Hepatocyte (in vitro differentiated cells): ENCODE measurements around the gene FABP7. TPM values are rescaled to one million over a fixed set of nuclear protein-coding genes. Genes with fewer than 3 reads are reported as not detected.

ENCODE experiments used
- DNase-seq: peaks from one replicate; pipeline ENCODE4 v3.0.0-alpha.2; 2016; ENCODE audit warnings: low spot score
- H2AFZ ChIP-seq: fragments of 200-600 bp; sonication (generic); 2 replicates; pipeline ENCODE4 v1.6.0; 2016; ENCODE audit warnings: antibody characterized with exemption, mild to moderate bottlenecking
- H3K27ac ChIP-seq: fragments of 200-600 bp; sonication (generic); 2 replicates; pipeline ENCODE4 v1.5.1; 2016; ENCODE audit warnings: mild to moderate bottlenecking
- H3K27me3 ChIP-seq: fragments of 200-600 bp; sonication (generic); 2 replicates; pipeline ENCODE4 v1.6.1; 2016
- H3K36me3 ChIP-seq: fragments of 200-600 bp; sonication (generic); replicated peaks from 2 replicates; pipeline ENCODE4 v1.5.1; 2016; ENCODE audit warnings: low read depth; ENCODE audit not compliant: insufficient read depth
- H3K4me1 ChIP-seq: fragments of 200-600 bp; sonication (generic); 2 replicates; pipeline ENCODE4 v1.5.1; 2016; ENCODE audit warnings: mild to moderate bottlenecking, moderate library complexity; ENCODE audit not compliant: insufficient read depth
- H3K4me2 ChIP-seq: fragments of 200-600 bp; sonication (generic); 2 replicates; pipeline ENCODE4 v1.6.0; 2016
- H3K4me3 ChIP-seq: fragments of 200-600 bp; sonication (generic); 2 replicates; pipeline ENCODE4 v1.5.1; 2016; ENCODE audit warnings: mild to moderate bottlenecking
- H3K79me2 ChIP-seq: fragments of 200-600 bp; sonication (generic); 2 replicates; pipeline ENCODE4 v1.6.0; 2017; ENCODE audit warnings: mild to moderate bottlenecking
- H3K9me2 ChIP-seq: fragments of 200-600 bp; sonication (generic); replicated peaks from 2 replicates; pipeline ENCODE4 v1.6.0; 2017; ENCODE audit warnings: mild to moderate bottlenecking; ENCODE audit not compliant: insufficient read depth
- H3K9me3 ChIP-seq: fragments of 200-600 bp; sonication (generic); 2 replicates; pipeline ENCODE4 v1.5.1; 2016; ENCODE audit warnings: low read depth, mild to moderate bottlenecking
- H4K20me1 ChIP-seq: fragments of 200-600 bp; sonication (generic); 2 replicates; pipeline ENCODE4 v1.6.0; 2016; ENCODE audit warnings: mild to moderate bottlenecking; ENCODE audit not compliant: insufficient read depth, poor library complexity, severe bottlenecking
- EZH2 ChIP-seq: fragments of 200-600 bp; sonication (generic); IDR thresholded peaks from 2 replicates; pipeline ENCODE4 v1.6.1; 2016; ENCODE audit warnings: antibody characterized with exemption, mild to moderate bottlenecking, borderline replicate concordance
- EZH2phosphoT487 ChIP-seq: fragments of 200-600 bp; sonication (generic); IDR thresholded peaks from one replicate; pipeline ENCODE4 v1.6.1; 2018; ENCODE audit warnings: antibody characterized with exemption, mild to moderate bottlenecking, low read depth, moderate library complexity; ENCODE audit not compliant: unreplicated experiment, severe bottlenecking
- WGBS: methylation state at CpG from one replicate; pipeline ENCODE4 v1.1.6; 2016; ENCODE audit warnings: low lambda C conversion rate; ENCODE audit errors: missing lambda C conversion rate; 5-methylcytosine and 5-hydroxymethylcytosine counted together
- polyA plus RNA-seq: library from polyadenylated mRNA; unstranded; fragments of >200 nt; fragmentation: Nextera tagmentation; extraction: Ambion mirVana; gene quantifications from 2 replicates; pipeline ENCODE4 v1.2.1, GENCODE V29; 2016
- total RNA-seq: library from RNA; depleted of rRNA; stranded (reverse); fragments of >200 nt; gene quantifications from 2 replicates; pipeline ENCODE4 v1.2.3, GENCODE V29; 2014
- TF ChIP-seq, protein P1 (sequence below): fragments of 200-600 bp; sonication (generic); IDR thresholded peaks from 2 replicates; pipeline ENCODE4 v1.5.1; 2016; ENCODE audit warnings: antibody characterized with exemption, mild to moderate bottlenecking; ENCODE audit not compliant: poor library complexity

Gene FABP7
- total and polyA plus RNA-seq, 2 experiments from 2014 or later = 0.60 TPM; not detected in 1

- Histone ChIP-seq H2AFZ (no peak overlapping the region), H3K4me2 (no peak overlapping the region), H3K36me3 (no peaks in the 10 kb centered on the region), H3K79me2 (no peaks in the 10 kb centered on the region), H3K27me3 (no peaks in the 10 kb centered on the region), H3K9me3 (no peaks in the 10 kb centered on the region), H3K4me3 (no peak overlapping the region), H3K9me2 (no peaks in the 10 kb centered on the region), H3K27ac (no peak overlapping the region), H3K4me1 (peaks cover 14% of the 10 kb centered on the region), H4K20me1 (no peaks in the 10 kb centered on the region)
- no peak for TF ChIP-seq EZH2
- 52% methylated on average over 1 of the region's 1 CpG for WGBS
- no peak for DNase-seq
These were observed 30.7 kb downstream of the FABP7 start for GRCh38 chr6:122810189-122810588.

DNA sequence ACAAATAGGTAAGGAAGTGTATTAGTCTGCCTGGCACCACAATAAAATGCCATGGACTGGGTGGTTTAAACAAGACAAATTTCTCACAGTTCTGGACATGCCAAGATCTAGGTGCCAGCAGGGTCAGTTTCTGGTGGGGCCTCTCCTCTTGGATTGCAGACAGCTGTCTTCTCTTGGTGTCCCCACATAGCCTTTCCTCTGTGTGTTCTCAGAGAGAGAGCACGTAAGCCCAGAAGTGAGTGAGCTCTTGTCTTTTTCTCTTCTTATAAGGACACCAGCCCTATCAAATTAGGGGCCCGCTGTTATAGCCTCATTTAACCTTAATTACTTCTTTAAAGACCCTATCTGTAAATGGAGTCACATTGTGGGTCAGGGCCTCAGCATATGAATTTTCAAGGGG, 37.8 kb downstream of the FABP7 start:
- Histone ChIP-seq H3K27ac (no peak overlapping the region), H3K9me2 (no peaks in the 10 kb centered on the region), H3K9me3 (no peaks in the 10 kb centered on the region), H3K4me1 (no peaks in the 10 kb centered on the region), H3K4me3 (no peak overlapping the region), H2AFZ (no peak overlapping the region), H3K79me2 (no peaks in the 10 kb centered on the region), H3K27me3 (no peaks in the 10 kb centered on the region), H3K4me2 (no peak overlapping the region), H4K20me1 (no peaks in the 10 kb centered on the region), H3K36me3 (no peaks in the 10 kb centered on the region)
- TF ChIP-seq EZH2phosphoT487 (no peak), EZH2 (no peak)
- TF ChIP-seq, protein P1, sequence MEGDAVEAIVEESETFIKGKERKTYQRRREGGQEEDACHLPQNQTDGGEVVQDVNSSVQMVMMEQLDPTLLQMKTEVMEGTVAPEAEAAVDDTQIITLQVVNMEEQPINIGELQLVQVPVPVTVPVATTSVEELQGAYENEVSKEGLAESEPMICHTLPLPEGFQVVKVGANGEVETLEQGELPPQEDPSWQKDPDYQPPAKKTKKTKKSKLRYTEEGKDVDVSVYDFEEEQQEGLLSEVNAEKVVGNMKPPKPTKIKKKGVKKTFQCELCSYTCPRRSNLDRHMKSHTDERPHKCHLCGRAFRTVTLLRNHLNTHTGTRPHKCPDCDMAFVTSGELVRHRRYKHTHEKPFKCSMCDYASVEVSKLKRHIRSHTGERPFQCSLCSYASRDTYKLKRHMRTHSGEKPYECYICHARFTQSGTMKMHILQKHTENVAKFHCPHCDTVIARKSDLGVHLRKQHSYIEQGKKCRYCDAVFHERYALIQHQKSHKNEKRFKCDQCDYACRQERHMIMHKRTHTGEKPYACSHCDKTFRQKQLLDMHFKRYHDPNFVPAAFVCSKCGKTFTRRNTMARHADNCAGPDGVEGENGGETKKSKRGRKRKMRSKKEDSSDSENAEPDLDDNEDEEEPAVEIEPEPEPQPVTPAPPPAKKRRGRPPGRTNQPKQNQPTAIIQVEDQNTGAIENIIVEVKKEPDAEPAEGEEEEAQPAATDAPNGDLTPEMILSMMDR = no peak
- no peak for DNase-seq
- WGBS = 53% methylated on average over 2 of the region's 2 CpGs

GRCh38 chr6:122817766-122818165, 38.2 kb downstream of the FABP7 start:
- H2AFZ ChIP-seq = no peak overlapping the region
- no peak overlapping the region for H3K4me2 ChIP-seq
- H3K9me3 ChIP-seq = no peaks in the 10 kb centered on the region
- no peaks in the 10 kb centered on the region for H3K9me2 ChIP-seq
- H4K20me1 ChIP-seq = no peaks in the 10 kb centered on the region
- 76% methylated on average over 4 of the region's 4 CpGs for WGBS
- no peaks in the 10 kb centered on the region for H3K4me1 ChIP-seq
- no peaks in the 10 kb centered on the region for H3K79me2 ChIP-seq
- no peak overlapping the region for H3K4me3 ChIP-seq
- no peak for DNase-seq
- no peaks in the 10 kb centered on the region for H3K27me3 ChIP-seq
- no peak overlapping the region for H3K27ac ChIP-seq
- H3K36me3 ChIP-seq = no peaks in the 10 kb centered on the region
- TF ChIP-seq, protein P1 = no peak
- no peak for TF ChIP-seq EZH2
- TF ChIP-seq EZH2phosphoT487 = no peak

- H3K4me2 ChIP-seq = no peak overlapping the region
- no peak for DNase-seq
- TF ChIP-seq, protein P1 = no peak
- no peak for TF ChIP-seq EZH2
- no peak for TF ChIP-seq EZH2phosphoT487
- no peaks in the 10 kb centered on the region for H3K27me3 ChIP-seq
- H3K27ac ChIP-seq = no peak overlapping the region
- no peak overlapping the region for H2AFZ ChIP-seq
- no peaks in the 10 kb centered on the region for H3K36me3 ChIP-seq
- WGBS = 91% methylated on average over 2 of the region's 2 CpGs
- no peaks in the 10 kb centered on the region for H3K79me2 ChIP-seq
- no peak overlapping the region for H3K4me3 ChIP-seq
- no peaks in the 10 kb centered on the region for H3K9me3 ChIP-seq
- no peaks in the 10 kb centered on the region for H4K20me1 ChIP-seq
- no peaks in the 10 kb centered on the region for H3K4me1 ChIP-seq
- no peaks in the 10 kb centered on the region for H3K9me2 ChIP-seq
These were observed 39.4 kb downstream of the FABP7 start for GRCh38 chr6:122818866-122819265.
